CD4-positive, alpha-beta T cell (primary cell): Measurements from ENCODE around the gene GSTM1. TPM values are rescaled to one million over a fixed set of nuclear protein-coding genes. Genes with fewer than 3 reads are reported as not detected.

Source experiments
- ATAC-seq: fragments of 200-7000 bp; cut with Tn5 transposase; one replicate; pipeline ENCODE4 v1.10.0; 2022; ENCODE audit warnings: mild to moderate bottlenecking; ENCODE audit not compliant: poor library complexity
- CTCF ChIA-PET: fragments of 350-600 bp; sonication (Branson Sonifier 250); formaldehyde crosslinking; loops from one replicate; lab custom pipeline; 2021; ENCODE audit warnings: antibody characterized with exemption, inconsistent platforms; lab: Charles Lee
- POLR2A ChIA-PET: fragments of 350-600 bp; sonication (Branson Sonifier 250); formaldehyde crosslinking; loops from one replicate; lab custom pipeline; 2021; ENCODE audit warnings: antibody characterized with exemption, inconsistent platforms; lab: Charles Lee
- DNase-seq, 14 experiments: peaks; one replicate each; pipeline ENCODE4 v3.0.0-alpha.2; 2013 to 2020; ENCODE audit warnings: mixed read lengths in 2 of 14
- H3K27ac ChIP-seq, 2 donors: one replicate each; pipeline versions ENCODE4 v1.5.1 to v1.7.0; 2013; ENCODE audit warnings: low read length in 2 of 2, low read depth in 1 of 2, mild to moderate bottlenecking in 1 of 2
- H3K27me3 ChIP-seq, 2 experiments: 1 replicate in 1 of 2; 2 replicates in 1 of 2; pipeline versions ENCODE4 v1.6.1 to v1.7.0; 2013; ENCODE audit warnings: low read length in 2 of 2, control low read depth in 1 of 2, mild to moderate bottlenecking in 1 of 2, moderate library complexity in 1 of 2; ENCODE audit not compliant: insufficient read depth in 2 of 2, control insufficient read depth in 1 of 2
- H3K36me3 ChIP-seq: one replicate; pipeline ENCODE4 v1.6.1; 2013; ENCODE audit warnings: low read length, control low read depth; ENCODE audit not compliant: insufficient read depth
- H3K4me1 ChIP-seq: one replicate; pipeline ENCODE4 v1.6.1; 2013; ENCODE audit warnings: low read length, control low read depth; ENCODE audit not compliant: insufficient read depth
- H3K4me3 ChIP-seq: one replicate; pipeline ENCODE4 v1.5.1; 2013; ENCODE audit warnings: mild to moderate bottlenecking, low read length, moderate library complexity
- H3K9me3 ChIP-seq, 2 experiments: 1 replicate in 1 of 2; 2 replicates in 1 of 2; pipeline versions ENCODE4 v1.6.1 to v1.7.0; 2013; ENCODE audit warnings: low read length in 2 of 2, mild to moderate bottlenecking in 2 of 2, control low read depth in 1 of 2, moderate library complexity in 1 of 2; ENCODE audit not compliant: control insufficient read depth in 1 of 2, insufficient read depth in 1 of 2
- H3K27ac Mint-ChIP-seq: one replicate; pipeline ENCODE4 v1.8.0; 2020; ENCODE audit warnings: mixed read lengths
- H3K27me3 Mint-ChIP-seq: one replicate; pipeline ENCODE4 v1.8.0; 2021; ENCODE audit warnings: mixed read lengths
- H3K36me3 Mint-ChIP-seq: one replicate; pipeline ENCODE4 v1.8.0; 2021; ENCODE audit warnings: low read depth, mixed read lengths
- H3K4me1 Mint-ChIP-seq: one replicate; pipeline ENCODE4 v1.8.0; 2021; ENCODE audit warnings: low read depth, mixed read lengths
- H3K4me3 Mint-ChIP-seq: one replicate; pipeline ENCODE4 v1.8.0; 2020; ENCODE audit warnings: mild to moderate bottlenecking, mixed read lengths
- H3K9me3 Mint-ChIP-seq: one replicate; pipeline ENCODE4 v1.8.0; 2020; ENCODE audit warnings: mixed read lengths
- CTCF ChIP-seq: fragments of 200-600 bp; IDR thresholded peaks from one replicate; pipeline ENCODE4 v1.8.0; 2022; ENCODE audit warnings: antibody characterized with exemption, mild to moderate bottlenecking
- intact Hi-C, 2 experiments: fragments of 100-400 bp; cut with DNase I in 1 of 2; cut with micrococcal nuclease in 1 of 2; formaldehyde crosslinking; loops; one replicate each; pipeline versions ENCODE4 v1.15.1 to v1.9.0; 2023 to 2025; cut with DNase I, micrococcal nuclease
- total RNA-seq, 174 experiments: library from RNA in 2 of 174; stranded (reverse) in 2 of 174; gene quantifications; one replicate each; pipeline ENCODE4 v1.2.3 and lab custom pipeline; 2021 to 2026

The GSTM1 gene
- total RNA-seq, 2 experiments from 2014 or later: 31.9 to 36.2 TPM

- Mint-ChIP-seq H3K4me3 (no peak overlapping the region), H3K27ac (no peak overlapping the region), H3K4me1 (no peaks in the 10 kb centered on the region), H3K27me3 (no peaks in the 10 kb centered on the region), H3K9me3 (no peaks in the 10 kb centered on the region), H3K36me3 (no peaks in the 10 kb centered on the region)
- TF ChIP-seq CTCF: no peak
- ChIA-PET CTCF (no interaction called here), POLR2A (no interaction called here)
- Histone ChIP-seq H3K36me3 (no peaks in the 10 kb centered on the region), H3K27me3 (peaks cover 0 to 3% of the 10 kb centered on the region in 2 experiments), H3K27ac (no peak overlapping the region), H3K4me3 (no peak overlapping the region), H3K4me1 (no peaks in the 10 kb centered on the region), H3K9me3 (no peaks in the 10 kb centered on the region)
- no peak for DNase-seq
- intact Hi-C loops: no loop called here
- ATAC-seq: no peak
Measured at GRCh38 chr1:109725510-109725909, 37.9 kb downstream of the GSTM1 start.

GRCh38 chr1:109726007-109726406 is 38.4 kb downstream of the GSTM1 start:
- ATAC-seq: no peak
- no peak for DNase-seq
- Histone ChIP-seq H3K27me3 (peaks cover 0 to 3% of the 10 kb centered on the region in 2 experiments), H3K27ac (no peak overlapping the region), H3K4me3 (no peak overlapping the region), H3K4me1 (no peaks in the 10 kb centered on the region), H3K36me3 (no peaks in the 10 kb centered on the region), H3K9me3 (no peaks in the 10 kb centered on the region)
- Mint-ChIP-seq H3K4me1 (no peaks in the 10 kb centered on the region), H3K9me3 (no peaks in the 10 kb centered on the region), H3K36me3 (no peaks in the 10 kb centered on the region), H3K27me3 (no peaks in the 10 kb centered on the region), H3K4me3 (no peak overlapping the region), H3K27ac (no peak overlapping the region)
- ChIA-PET CTCF (no interaction called here), POLR2A (no interaction called here)
- no peak for TF ChIP-seq CTCF
- intact Hi-C loops: no loop called here

- no peak for TF ChIP-seq CTCF
- Histone ChIP-seq H3K4me3 (no peak overlapping the region), H3K4me1 (no peaks in the 10 kb centered on the region), H3K9me3 (no peaks in the 10 kb centered on the region), H3K36me3 (no peaks in the 10 kb centered on the region), H3K27me3 (peaks cover 0 to 3% of the 10 kb centered on the region in 2 experiments), H3K27ac (no peak overlapping the region)
- no peak for ATAC-seq
- Mint-ChIP-seq H3K27ac (no peak overlapping the region), H3K9me3 (no peaks in the 10 kb centered on the region), H3K36me3 (no peaks in the 10 kb centered on the region), H3K27me3 (no peaks in the 10 kb centered on the region), H3K4me1 (no peaks in the 10 kb centered on the region), H3K4me3 (no peak overlapping the region)
- CTCF ChIA-PET: no interaction called here
- DNase-seq: no peak
- intact Hi-C loops: no loop called here
- POLR2A ChIA-PET: no interaction called here
Measured at GRCh38 chr1:109726728-109727373, 39.2 kb downstream of the GSTM1 start.
